SH-SY5Y (cell line): ENCODE data around the gene GAB2.

Source experiments
- GATA2 ChIP-seq: IDR thresholded peaks from 2 replicates; pipeline ENCODE4 v1.6.1; 2011; ENCODE audit warnings: mild to moderate bottlenecking, low read depth, low read length
- GATA3 ChIP-seq: IDR thresholded peaks from 2 replicates; pipeline ENCODE4 v1.6.1; 2011; ENCODE audit warnings: low read depth, mild to moderate bottlenecking, low read length, moderate library complexity

- TF ChIP-seq GATA2 (no peak), GATA3 (no peak)
These were observed 134.8 kb downstream of the GAB2 start for GRCh38 chr11:78282821-78283220.
